DMS114 treated with DMSO at 0.1 percent for 48 hours (cell line): ENCODE data around the gene SLC25A5.
"Not testable (repeated sequence)": the region's sequence is repeated elsewhere in the genome, so short reads cannot be mapped to it uniquely, and the experiment has no call there.

ENCODE experiments used
- DNase-seq: peaks from one replicate; lab custom pipeline; 2025; ENCODE audit not compliant: unreplicated experiment; lab: John Stamatoyannopoulos, UW

SLC25A5 gene

DNA sequence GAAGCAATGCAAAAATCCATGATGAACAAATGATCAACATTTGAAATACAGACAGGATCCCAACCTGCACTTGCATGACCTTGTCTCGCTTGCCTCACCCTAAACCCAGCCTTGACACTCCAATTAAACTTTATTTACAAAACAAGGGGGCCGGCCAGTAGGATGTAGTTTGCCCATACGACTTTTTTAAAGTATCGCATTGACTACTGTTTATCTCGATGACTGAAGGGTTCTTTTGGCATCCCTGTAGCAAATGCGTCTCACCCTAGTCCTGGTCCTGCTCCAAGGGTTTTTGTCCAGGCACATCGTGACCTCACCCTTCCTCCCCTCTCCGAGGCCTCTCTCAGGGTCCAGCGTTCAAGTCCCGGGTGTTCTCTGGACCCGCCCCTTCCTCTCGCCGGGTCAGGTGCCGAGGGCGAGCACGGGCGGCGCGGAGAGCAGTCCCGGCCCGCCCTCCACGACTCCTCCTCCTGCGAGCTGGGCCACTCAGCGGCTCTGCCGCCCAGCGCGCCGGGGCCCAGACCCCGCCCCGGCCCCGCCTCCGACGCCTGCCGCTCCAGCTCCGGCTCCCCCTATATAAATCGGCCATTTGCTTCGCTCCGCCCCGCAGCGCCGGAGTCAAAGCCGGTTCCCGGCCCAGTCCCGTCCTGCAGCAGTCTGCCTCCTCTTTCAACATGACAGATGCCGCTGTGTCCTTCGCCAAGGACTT, at the start of gene SLC25A5:
Gene SLC25A5 (plus strand): TSS at position 603 of the 709 bp plus-strand sequence. CDS start 72 bp downstream, at position 675.
- peak; percentile 63 for DNase-seq

DNA sequence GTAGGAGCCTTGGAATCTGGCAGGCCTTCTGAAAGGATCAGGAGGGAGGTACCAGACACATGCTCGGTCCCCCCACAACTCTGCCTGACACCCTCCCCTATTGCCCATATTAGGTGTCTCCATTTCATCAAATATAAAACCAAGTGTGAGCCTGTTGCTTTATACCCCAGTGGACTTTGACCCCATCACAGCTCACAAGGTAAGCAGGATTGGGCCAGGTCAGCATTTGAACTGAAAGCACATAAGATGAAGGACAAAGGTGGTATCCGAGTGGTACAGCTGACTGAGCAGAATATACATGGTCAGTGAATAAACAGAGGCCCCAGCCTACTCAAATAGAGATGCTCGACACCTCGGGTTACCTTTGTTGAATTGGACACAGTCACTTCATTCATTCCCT, 49.1 kb upstream of the SLC25A5 start:
- no peak for DNase-seq

DNA sequence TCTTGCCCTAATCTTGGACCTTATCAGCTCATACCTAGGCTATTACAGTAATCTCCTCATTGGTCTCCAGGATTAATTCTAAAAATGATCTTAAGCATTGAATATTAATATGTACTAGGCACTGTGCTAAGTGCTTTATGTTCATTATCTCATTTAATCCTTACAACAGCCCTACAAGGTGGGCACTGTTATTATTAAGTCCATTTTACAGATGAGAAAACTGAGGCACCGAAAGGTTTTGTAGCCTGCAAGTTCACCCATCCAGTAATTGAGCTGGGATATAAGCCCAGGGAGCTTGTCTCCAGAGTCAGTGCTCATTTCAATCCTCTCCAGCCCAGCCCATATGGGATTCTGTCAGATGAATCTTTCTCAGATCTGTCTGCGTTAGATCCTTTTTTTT, 48.3 kb upstream of the SLC25A5 start:
- DNase-seq: no peak

DNA sequence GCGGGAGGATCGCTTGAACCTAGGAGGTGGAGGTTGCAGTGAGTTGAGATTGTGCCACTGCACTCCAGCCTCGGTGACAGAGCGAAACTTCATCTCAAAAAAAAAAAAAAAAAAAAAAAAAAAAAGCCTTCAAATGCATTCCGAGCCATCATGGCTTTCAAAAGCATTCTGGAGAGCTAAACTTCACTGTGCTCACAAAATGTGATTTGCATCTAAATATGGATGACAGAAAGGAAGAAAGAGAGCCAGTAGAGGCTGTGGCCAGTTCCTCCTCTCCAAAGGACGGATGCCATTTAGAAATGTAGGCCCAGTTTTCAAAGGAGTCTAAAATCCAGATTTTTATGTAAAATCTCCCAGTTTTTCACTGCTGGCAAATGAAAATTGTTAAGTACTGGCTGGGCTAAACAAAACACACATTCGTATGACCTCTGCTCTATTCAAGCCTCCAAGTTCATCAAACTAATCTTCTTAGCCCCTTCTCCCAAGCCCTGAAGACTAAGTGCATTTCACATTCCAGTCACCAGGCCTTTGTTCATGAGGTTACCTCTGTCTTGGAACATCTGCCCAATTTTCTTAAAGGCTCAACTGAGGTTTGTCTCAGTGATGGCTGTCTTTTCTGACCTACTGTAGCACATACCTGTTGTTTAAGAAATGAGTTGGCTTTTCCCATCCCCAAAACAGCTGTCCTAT, 47.1 kb upstream of the SLC25A5 start:
- no peak for DNase-seq

DNA sequence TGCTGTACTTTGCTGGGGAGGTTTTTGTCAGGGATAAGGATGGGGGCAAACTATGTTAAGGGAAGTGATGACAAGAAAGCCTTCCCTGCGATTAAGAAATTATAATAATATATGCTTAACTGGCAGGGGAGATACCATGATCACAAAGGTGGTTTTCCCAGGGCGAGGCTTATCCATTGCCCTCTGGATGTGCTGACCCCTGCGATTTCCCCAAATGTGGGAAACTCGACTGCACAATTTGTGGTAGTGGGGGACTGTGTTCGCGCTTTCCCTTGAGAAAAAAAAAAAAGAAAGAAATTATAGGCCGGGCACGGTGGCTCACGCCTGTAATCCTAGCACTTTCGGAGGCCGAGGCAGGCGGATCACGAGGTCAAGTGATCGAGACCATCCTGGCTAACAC, 44.6 kb upstream of the SLC25A5 start:
- DNase-seq: no peak

DNA sequence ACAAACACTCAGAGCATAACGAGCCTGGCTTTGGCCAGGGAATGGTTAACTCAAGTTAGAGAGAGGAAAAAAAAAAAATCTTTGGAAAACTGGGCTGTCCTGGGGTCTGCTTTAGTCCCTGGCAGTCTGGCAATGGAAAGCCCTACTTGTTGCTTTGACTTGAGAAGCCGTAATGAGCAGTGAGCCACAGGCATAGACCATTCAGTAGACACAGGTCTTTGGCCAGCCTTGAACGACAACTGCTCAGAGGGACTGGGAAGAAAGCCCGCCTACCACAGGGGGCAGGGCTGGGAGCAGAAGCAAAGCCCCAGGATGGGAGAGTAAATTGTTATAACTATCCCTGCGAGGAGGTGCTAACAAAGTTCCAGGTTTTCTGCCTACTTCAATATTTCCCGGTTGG, 43.2 kb upstream of the SLC25A5 start:
- DNase-seq: no peak

DNA sequence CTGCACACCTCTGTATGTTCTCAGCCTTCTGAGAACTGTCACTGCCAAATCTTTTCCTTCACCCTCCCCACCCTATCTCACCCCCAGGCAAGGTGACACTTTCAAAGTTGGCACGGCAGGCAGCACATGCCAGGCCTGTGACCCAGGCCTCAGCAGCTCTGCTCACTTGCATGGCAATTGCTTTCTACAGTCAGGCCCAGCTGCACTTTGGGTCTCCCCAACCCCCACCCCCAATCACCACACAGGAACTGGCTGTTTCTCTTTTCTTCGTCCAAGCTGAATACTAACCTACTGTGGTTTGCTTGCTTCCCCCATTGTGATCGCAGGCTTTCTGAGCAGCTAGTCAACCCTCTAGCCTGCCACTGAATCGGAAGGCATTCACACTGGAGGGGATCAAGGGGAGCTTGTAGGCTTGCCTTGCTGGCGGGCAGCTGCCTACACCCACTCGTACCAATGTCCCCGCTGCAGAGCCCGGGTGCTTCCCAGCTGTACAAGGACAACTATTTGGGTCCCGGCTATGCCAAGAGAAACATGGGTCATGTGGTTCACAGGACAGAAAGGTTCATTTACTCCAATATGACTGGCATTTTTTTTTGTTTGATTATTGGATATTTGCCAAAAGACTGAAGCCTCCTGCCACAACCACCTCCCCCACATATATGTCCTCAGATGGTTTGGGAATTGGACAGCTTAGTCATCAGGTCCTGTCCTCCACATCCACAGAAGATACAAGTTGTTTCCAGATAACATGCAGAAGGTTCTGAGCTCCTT, 41.0 kb upstream of the SLC25A5 start:
- no peak for DNase-seq

DNA sequence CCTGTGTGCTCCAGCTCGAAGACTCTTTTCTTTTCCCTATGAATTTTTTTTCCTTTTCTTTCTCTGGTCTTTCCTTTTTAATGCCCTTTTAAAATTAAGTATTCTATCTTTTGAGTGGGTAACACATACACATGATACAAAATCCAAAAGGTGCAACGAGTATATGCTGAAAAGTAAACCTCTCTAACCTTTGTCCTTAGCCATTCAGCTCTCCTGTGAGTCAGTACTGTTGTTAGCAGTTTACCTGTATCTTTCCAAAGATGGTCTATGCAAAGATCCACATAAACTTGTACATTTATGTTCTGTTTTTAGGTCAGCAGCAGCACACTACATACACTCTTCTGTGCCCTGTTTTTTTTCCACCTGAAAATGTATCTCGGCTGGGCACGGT, 40.5 kb upstream of the SLC25A5 start:
- no peak for DNase-seq

DNA sequence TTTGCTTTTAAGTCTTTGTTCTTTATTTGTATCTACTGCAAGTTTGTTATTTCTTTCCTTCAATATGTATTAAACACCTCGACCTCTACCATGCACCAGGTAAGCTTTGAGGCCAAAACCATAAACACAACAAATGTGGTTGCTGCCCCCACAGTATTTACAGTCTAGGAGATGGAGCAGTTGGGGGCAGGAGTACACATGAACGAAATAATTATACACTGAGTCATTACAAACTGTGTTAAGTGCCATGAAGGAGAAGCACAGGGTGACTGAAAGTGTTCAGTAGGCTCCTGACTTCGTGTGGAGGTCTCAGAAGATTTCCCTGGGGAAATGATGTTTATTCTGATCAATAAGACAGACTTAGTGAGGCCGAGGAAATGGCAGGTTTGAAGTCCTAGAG, 38.8 kb upstream of the SLC25A5 start:
- no peak for DNase-seq

DNA sequence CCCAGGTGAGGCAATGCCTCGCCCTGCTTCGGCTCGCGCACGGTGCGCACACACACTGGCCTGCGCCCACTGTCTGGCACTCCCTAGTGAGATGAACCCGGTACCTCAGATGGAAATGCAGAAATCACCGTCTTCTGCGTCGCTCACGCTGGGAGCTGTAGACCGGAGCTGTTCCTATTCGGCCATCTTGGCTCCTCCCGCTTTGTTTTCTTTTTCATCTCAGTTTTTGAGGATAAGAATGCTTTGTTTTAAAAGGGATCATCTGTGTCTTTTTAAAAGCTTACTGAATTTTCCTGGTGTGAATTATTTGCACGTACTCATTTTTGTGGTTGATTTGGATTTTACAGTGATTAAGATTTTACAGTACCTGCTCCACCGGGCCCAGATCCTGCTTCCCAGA, 26.9 kb upstream of the SLC25A5 start:
- DNase-seq: not testable (repeated sequence)

DNA sequence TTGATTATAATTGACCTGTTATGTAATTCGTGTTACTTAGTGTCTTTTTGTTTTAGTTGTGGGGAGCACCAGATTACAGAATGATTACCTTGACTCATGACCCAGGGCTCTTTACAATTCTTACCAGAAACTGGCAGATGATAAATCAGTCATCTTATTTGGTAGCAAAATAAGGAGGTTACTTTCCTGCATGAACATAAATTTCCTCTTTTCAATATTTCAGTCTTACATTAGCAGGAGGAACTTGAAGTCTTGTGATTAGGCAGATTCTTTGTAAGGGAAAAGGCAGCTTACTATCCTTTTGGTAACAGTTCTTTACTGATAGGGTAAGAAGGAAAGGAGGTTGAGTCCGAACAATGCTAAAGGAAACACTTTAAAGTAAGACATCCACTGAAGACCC, 26.0 kb upstream of the SLC25A5 start:
- DNase-seq: no peak

DNA sequence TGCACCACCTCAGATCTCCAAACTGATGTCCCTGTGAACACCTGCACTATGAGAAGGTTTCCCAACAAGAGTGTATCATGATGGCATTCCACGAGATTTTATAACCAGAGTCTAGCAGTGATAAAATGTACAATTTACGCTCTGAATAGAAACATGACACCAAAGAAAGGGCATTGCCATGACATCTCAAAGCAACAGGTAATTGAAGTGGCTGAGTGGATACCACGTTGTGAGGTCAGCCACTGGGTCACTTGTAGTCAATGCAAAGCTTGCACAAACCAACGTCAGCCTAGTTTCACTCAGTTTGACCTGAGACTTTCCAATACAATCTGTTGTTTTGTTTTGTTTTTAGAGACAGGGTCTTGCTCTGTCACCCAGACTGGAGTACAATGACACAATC, 15.0 kb upstream of the SLC25A5 start:
- no peak for DNase-seq

DNA sequence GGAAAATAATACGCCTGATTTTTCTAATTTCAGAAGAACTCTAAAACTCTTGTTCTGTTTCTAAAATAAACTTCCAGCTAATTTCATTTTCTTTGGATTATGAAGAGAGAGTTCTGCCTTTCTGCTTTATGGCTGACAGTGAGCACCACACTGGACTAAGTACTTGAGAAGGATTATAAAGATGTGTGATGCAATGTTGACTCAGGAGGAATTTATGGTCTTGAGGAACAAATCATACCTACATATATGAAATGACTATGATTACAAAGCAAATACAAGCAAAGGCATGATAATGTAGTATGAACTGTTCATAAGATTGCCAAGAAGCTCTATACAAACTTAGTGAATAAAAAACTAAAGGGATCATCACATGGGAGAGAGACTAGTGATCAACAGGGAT, 13.0 kb upstream of the SLC25A5 start:
- no peak for DNase-seq

DNA sequence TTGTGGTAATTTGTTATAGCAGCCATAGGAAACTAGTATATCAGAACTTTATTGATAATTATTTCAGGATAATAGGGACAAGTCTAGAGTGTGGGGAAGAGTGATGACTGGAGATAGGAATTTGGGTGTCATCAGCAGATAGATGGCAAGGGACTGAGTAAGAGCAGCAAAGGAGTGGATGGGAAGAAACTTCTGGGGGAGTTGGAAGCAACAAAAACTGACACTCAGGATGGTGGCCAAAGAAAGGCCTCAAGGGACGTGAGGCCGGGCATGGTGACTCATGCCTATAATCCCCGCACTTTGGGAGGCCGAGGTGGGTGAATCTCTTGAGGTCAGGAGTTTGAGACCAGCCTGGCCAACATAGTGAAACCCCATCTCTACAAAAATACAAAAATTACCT, 9.1 kb upstream of the SLC25A5 start:
- DNase-seq: no peak

DNA sequence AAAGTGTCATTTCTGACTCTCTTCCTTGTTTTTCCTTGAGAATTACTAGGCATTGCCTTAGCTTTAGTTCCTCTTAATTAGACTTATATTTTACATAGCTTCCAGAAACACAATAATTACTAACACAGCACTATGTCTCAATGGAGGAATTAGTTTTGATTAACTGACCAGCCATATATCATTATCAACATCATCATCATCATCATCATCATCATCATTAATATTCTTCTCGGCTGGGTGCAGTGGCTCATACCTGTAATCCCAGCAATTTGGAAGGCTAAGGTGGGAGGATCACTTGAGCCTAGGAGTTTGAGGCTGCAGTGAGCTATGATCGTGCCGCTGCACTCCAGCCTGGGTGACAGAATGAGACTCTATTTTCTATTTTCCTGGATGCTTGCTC, 2.7 kb upstream of the SLC25A5 start:
- no peak for DNase-seq

DNA sequence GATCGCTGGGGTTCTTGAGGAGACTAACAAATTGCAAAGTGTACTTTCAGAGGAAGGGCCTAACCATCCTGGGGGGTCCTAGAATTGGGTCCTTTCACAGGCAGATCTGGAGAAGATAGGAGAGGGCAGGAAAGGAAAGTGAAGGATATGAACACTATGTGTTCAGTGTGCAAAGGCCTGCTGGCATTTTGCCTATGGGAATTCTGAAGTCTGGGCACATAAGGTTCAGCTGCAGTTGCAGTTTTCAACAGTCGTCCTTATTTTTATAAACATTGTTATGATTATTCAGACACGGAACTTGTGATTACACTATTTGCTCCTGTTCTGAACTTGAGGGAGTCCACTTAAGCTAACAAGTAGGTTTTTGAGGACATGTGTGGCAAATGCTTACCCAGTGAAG, 1.3 kb upstream of the SLC25A5 start:
- DNase-seq: no peak

DNA sequence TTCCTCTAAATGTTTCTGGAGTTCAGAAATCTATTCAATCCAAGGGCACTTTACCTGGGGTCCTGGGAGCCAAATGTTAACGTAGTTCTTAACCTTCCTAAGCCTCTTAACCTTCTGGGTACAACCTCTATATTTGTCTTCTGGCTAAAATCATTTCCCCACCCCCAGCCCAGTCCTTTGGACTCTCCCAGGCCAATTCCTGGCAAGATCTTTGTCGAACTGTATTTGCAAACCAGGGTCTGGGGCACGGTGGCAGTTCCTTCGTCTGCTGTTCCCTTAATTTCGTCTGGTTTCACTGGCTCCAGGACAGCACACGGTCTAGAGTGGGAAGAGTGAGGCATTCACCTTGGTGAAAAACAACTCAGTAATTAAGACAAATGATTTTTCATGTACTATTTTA, 811 bp upstream of the SLC25A5 start:
- no peak for DNase-seq

DNA sequence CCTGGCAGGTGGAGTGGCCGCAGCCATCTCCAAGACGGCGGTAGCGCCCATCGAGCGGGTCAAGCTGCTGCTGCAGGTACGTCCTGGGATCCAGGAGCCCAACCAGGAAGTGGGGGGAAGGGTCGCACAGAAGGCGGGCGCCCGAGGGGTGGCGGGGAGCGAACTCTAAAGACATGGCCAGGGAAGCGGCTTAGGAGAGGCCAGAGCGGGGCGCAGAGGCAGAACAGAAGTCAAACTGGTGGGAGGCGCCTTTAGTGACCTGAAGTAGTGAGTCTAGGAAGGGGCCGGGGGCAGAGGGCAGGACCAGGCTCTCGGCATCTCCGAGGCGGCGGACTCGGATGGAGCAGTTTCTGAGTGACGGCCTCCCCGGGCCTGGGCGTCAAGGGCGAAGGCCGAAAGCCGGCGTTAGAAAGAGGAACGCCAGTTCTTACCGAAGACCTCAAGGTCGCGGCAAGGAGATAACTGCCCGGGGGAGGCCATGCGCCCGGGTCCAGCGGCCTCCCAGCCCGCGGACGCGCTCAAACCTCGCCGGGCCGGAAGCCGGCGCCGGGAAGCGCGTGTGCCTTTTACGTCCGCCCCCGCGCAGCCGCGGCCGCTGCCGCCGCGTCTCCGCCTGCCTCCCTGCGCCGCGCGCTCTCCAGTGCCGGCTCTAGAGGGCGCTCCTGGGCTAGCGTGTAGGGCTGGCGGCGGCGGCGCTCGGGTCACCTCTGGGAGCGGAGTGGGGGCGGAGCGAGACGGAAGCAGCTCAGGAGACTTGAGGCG, 488 bp downstream of the SLC25A5 start:
- peak; percentile 31 for DNase-seq

DNA sequence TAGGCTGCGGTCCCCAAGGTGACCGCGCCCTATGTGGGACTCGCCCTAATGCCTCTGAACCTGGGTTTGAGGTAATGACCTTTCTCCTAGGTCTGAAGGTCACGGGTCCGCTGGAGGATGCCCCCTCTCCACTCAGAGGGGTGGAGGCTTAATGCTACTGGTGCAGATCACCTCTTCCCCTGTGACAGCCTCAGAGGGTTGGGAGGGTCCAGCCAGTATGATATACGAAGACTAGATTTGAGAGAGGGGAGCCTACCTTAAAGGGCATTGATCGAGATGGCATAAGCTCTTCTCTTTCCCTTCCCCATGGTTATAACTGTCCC, 1.0 kb downstream of the SLC25A5 start:
- DNase-seq: no peak

DNA sequence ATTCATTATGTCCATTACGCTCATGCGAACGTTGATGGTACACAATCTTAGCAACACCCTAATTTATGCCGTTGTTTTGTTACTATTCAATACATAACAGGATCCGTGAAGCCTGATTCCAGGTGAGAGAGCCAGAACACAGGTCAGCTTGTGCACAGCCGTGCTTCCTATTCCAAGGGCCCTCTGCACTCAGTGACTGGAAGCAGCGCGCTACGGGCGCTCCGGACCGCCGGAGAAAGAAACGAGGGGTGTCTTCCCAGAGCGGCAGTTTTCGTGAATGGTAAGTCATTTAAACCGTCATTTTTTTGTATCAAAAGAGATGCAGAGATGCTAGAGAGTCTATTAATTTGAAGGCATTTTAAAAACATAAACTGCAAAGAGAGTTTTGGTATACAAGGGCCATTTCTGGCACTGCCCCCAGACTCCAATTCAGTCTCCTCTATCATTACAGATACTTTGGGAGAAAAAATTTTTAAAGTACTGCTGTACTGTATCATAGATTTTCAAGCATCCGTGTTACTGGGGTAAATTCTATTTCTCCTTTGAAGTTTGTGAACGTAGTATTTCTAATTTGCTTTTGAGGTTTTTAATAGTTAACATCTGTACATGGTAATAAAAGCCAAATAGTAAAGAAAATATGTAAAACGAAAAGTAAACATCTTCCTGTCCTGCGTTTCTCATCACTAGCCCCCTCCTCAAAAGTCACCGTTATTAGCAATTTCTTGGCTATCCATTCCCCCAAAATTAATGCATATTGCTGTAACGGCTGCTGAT, 6.6 kb downstream of the SLC25A5 start:
- no peak for DNase-seq
